Heart right ventricle (tissue), 16 donors: ENCODE measurements around the gene MRPL41. TPM values are rescaled to one million over a fixed set of nuclear protein-coding genes. Genes with fewer than 3 reads are reported as not detected.

Experiments
- ATAC-seq, 8 donors: fragments of 200-7000 bp; cut with Tn5 transposase; one replicate each; pipeline ENCODE4 v1.9.1; 2020; ENCODE audit warnings: mild to moderate bottlenecking in 8 of 8, moderate library complexity in 8 of 8, moderate number of reproducible peaks in 1 of 8
- DNase-seq, 2 donors: peaks; one replicate each; pipeline ENCODE4 v3.0.0-alpha.2; 2020
- H3K27ac ChIP-seq, 10 donors: fragments of 200-600 bp; sonication (generic) in 2 of 10; one replicate each; pipeline versions ENCODE4 v1.5.0 to v1.8.0; 2020 to 2022; ENCODE audit warnings: mild to moderate bottlenecking in 3 of 10
- H3K27me3 ChIP-seq, 7 donors: fragments of 200-600 bp; one replicate each; pipeline ENCODE4 v1.8.0; 2021 to 2022; ENCODE audit warnings: mild to moderate bottlenecking in 2 of 7
- H3K36me3 ChIP-seq, 9 donors: fragments of 200-600 bp; sonication (generic) in 1 of 9; one replicate each; pipeline versions ENCODE4 v1.5.0 to v1.8.0; 2020 to 2022; ENCODE audit warnings: mild to moderate bottlenecking in 2 of 9
- H3K4me1 ChIP-seq, 9 donors: fragments of 200-600 bp; sonication (generic) in 1 of 9; one replicate each; pipeline versions ENCODE4 v1.5.0 to v1.8.0; 2020 to 2022; ENCODE audit warnings: mild to moderate bottlenecking in 4 of 9
- H3K4me3 ChIP-seq, 10 donors: fragments of 200-600 bp; sonication (generic) in 2 of 10; one replicate each; pipeline versions ENCODE4 v1.5.0 to v1.8.0; 2020 to 2022; ENCODE audit warnings: mild to moderate bottlenecking in 7 of 10, moderate library complexity in 2 of 10
- H3K9me3 ChIP-seq, 11 donors: fragments of 200-600 bp in 10 of 11; sonication (generic) in 2 of 11; one replicate each; pipeline versions ENCODE4 v1.5.0 to v1.8.0; 2013 to 2022; ENCODE audit warnings: mild to moderate bottlenecking in 2 of 11, control low read depth in 1 of 11, moderate library complexity in 1 of 11
- CTCF ChIP-seq, 9 donors: fragments of 200-600 bp; sonication (generic) in 2 of 9; IDR thresholded peaks; one replicate each; pipeline versions ENCODE4 v1.5.0 to v1.8.0; 2021 to 2022; ENCODE audit warnings: antibody characterized with exemption in 9 of 9, mild to moderate bottlenecking in 5 of 9, moderate library complexity in 1 of 9
- WGBS, 2 donors: extraction: QIAGEN DNeasy Blood & Tissue Kit; methylation state at CpG; one replicate each; pipeline ENCODE4 v1.1.7; 2013; ENCODE audit warnings: inconsistent platforms in 1 of 2; 5-methylcytosine and 5-hydroxymethylcytosine counted together
- intact Hi-C, 10 donors: fragments of 100-400 bp; cut with DNase I; formaldehyde crosslinking; loops; one replicate each; pipeline versions ENCODE4 v1.11.1 to v1.14.2; 2022
- polyA plus RNA-seq, 2 donors: library from polyadenylated mRNA; stranded (reverse); fragments of 200-250 nt; gene quantifications; one replicate each; pipeline ENCODE4 v1.2.3, GENCODE V29; 2013
- total RNA-seq, 10 donors: library from RNA; stranded (reverse); fragmentation: NEBNext Ultra II Directional in 3 of 10; extraction: Animal tissue kit (Norgen Biotek cat#: 25700) in 3 of 10; gene quantifications; one replicate each; pipeline versions ENCODE4 v1.2.1 to v1.2.4, GENCODE V29; 2021 to 2023
- donor health status: Arrhythmogenic right ventricular cardiomyopathy.
- donor health status: ischemic (EF 13 %, LVEDD 7.1; RV severe dilation, severe dysfunction).
- donor health status: healthy with polysubstance abuse.
- donor health status: DM: no; HTN: yes; CAD: no.
- donor health status: DM: no; HTN: no; CAD: no.
- donor health status: ischemic (EF 25% LVEDD 6.9; RV normal size, moderate dysfunction).
- donor health status: ischemic (EF 25% LVEDD 5.7; RV mildly dilated, moderate dysfunction).
- donor health status: healthy.
- donor health status: DM: yes; HTN: yes; CAD: no.
- donor health status: Ischemic cardiomyopathy.
- donor health status: ischemic (EF 35%, LVEDD 5.7; RV mildly dilated, moderate dysfunction).
- donor health status: nonischemic (EF 11% LVEDD 7.7; RV severe dilation, severe dysfunction).
- donor health status: DM: yes; HTN: yes; CAD: no.
- donor health status: PGD.
- donor health status: ischemic (EF 29% LVEDD 5.4; RV normal size, mild dysfunction).
- donor health status: nonischemic (EF 23%, LVEDD 6.1; RV moderate dilation, normal function).

Gene MRPL41
- total and polyA plus RNA-seq, 12 donors: 133 to 1,052 (median 215) TPM

GRCh38 chr9:137588891-137589290 lies 37.2 kb downstream of the MRPL41 start:
- ATAC-seq: no peak
- intact Hi-C loops: no loop called here
- no peaks in the 10 kb centered on the region for H3K27me3 ChIP-seq
- peaks cover 0 to 45% (median 14%) of the 10 kb centered on the region in 9 donors for H3K36me3 ChIP-seq
- TF ChIP-seq CTCF (IDR thresholded peaks at IDR 0.05): no peak
- H3K27ac ChIP-seq: no peak overlapping the region
- DNase-seq: no peak
- 92% methylated on average over 6 of the region's 6 CpGs for WGBS, 2 donors
- no peaks in the 10 kb centered on the region for H3K9me3 ChIP-seq
- H3K4me1 ChIP-seq: peaks cover 10 to 25% (median 17%) of the 10 kb centered on the region in 9 donors
- peak overlapping the region in 4 of 10 donors; percentile 63 to 68 (median 66) for H3K4me3 ChIP-seq

- intact Hi-C loops: no loop called here
- Histone ChIP-seq H3K9me3 (no peaks in the 10 kb centered on the region), H3K4me3 (peak overlapping the region; percentile 59 to 91 (median 64)), H3K4me1 (peaks cover 10 to 25% (median 17%) of the 10 kb centered on the region in 9 donors), H3K27me3 (no peaks in the 10 kb centered on the region), H3K27ac (peak overlapping the region in 5 of 10 donors; percentile 19 to 31 (median 22)), H3K36me3 (peaks cover 0 to 38% (median 14%) of the 10 kb centered on the region in 9 donors)
- TF ChIP-seq CTCF (IDR thresholded peaks at IDR 0.05): no peak
- WGBS, 2 donors: 10% methylated on average over 47 to 58 of the region's 58 CpGs
- ATAC-seq (no peak), DNase-seq (no peak)
Observed at GRCh38 chr9:137589441-137590122, 37.9 kb downstream of the MRPL41 start.

- H3K4me1 ChIP-seq: peaks cover 10 to 25% (median 17%) of the 10 kb centered on the region in 9 donors
- DNase-seq: no peak
- 0 to 1% methylated on average over 42 to 61 of the region's 61 CpGs for WGBS, 2 donors
- H3K27ac ChIP-seq: no peak overlapping the region
- intact Hi-C loops: no loop called here
- peak overlapping the region; percentile 59 to 91 (median 64) for H3K4me3 ChIP-seq
- H3K36me3 ChIP-seq: peaks cover 0 to 33% (median 14%) of the 10 kb centered on the region in 9 donors
- no peak for TF ChIP-seq CTCF (IDR thresholded peaks at IDR 0.05)
- no peak for ATAC-seq
- H3K9me3 ChIP-seq: no peaks in the 10 kb centered on the region
- H3K27me3 ChIP-seq: no peaks in the 10 kb centered on the region
Observed at GRCh38 chr9:137590123-137590468, 38.4 kb downstream of the MRPL41 start.

GRCh38 chr9:137590469-137591383 lies 39.0 kb downstream of the MRPL41 start, which contains the start of gene ZMYND19:
ZMYND19 (minus strand) TSS chr9:137590512; CDS start chr9:137590263, 249 bp downstream.
- Histone ChIP-seq H3K27me3 (no peaks in the 10 kb centered on the region), H3K36me3 (peaks cover 0 to 27% (median 14%) of the 10 kb centered on the region in 9 donors), H3K4me3 (peak within 1 kb of the TSS; percentile 61 to 99 (median 88)), H3K4me1 (peaks cover 10 to 25% (median 17%) of the 10 kb centered on the region in 9 donors), H3K9me3 (no peaks in the 10 kb centered on the region), H3K27ac (peak within 1 kb of the TSS in 7 of 10 donors; percentile 19 to 75 (median 31))
- intact Hi-C loops: no loop called here
- 1 to 2% methylated on average over 91 to 113 of the region's 113 CpGs for WGBS, 2 donors
- ATAC-seq (peak; percentile 96 to 100 (median 99)), DNase-seq (peak; percentile 87 to 93)
- TF ChIP-seq CTCF (IDR thresholded peaks at IDR 0.05): peak in 1 of 9 donors; percentile 14
